Activated effector memory CD4-positive, alpha-beta T cell treated with Interleukin-2 at 50 U/mL for 16 hours (primary cell): ENCODE data around the gene NET1.

Source experiments
- DNase-seq: peaks from one replicate; pipeline ENCODE4 v3.0.0-alpha.2; 2020

The NET1 gene

DNA sequence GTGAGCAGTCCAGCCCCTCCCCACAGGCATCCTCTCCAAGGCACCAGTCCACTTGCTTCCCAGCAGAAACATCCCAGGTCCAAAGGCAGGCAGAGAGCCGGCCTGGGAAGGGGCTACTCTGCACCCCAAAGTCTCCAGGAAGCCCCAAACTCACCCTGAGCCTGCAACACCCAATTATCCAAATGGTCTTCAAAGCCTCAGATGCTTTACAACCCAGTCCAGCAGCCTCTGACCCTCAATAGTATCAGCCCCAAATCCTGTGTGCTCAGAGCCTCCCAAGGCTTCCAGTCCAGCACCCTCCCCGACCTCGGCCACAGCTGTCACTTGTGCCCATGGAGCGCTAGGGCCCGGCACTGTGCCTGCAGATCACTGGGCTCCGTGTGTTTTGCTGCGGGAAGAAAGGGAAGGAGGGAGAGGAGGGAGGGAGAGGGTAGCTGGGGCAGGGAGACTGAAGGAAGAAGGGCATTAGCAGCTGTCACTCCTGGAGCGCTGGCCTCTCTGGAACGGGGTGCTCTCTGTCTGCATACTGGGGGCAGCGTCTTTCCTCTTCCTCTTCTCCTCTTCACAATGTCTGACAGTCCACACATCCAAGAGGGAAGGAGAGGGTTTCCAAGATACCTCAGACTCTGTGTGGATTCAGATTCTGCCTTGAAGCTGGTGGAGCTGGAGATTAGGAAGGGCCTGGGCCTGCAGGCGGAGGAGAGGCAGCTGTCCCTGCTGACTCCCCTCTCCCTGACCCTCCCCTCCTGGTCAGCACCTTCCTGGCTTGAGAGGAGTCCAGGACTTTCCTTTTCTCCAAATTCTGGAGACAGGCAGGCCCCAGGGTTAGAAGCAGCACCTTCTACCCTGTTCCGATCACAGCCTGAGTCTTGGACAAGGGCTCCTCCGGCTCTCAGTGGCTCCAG lies 73.8 kb downstream of the NET1 start:
- no peak for DNase-seq

DNA sequence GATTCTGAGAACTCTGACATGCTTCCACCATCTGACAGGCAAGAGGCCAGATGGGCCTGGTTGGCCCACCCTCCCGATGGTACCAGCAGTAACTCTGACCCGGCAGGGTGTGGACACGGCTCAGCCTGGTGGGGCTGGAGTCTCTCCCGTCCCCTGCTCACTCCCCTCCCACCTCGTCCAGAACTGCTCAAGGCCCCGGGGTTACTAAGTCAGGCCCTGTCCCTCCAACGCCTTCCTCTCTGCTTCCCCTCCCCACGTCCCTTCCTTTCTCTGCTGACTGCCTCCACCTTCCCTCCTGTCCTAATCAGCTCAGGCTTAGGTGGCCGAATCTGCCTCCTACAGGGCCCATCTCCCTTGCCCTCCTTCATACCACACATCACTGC lies 74.5 kb downstream of the NET1 start:
- DNase-seq = no peak

GRCh38 chr10:5488272-5489161 lies 76.2 kb downstream of the NET1 start:
- DNase-seq = no peak

DNA sequence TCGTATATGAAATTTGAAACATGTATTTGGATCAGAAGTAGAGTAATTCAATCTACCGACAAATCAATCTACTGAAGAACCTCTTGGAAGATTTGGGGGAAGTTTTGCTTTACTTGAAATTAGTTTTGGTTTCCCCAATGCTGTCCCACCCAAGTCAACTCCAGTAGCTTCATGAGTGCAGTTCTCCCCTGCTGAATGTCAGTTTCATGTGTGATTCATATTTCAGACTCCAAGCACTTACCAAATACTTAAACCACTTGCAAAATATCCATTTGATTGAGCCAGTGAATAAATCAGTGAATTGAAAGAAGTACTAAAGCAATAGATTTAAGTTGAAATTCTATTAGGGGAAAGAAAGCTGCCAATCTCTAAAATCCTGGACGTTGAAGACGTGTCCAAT lies 77.7 kb downstream of the NET1 start:
- no peak for DNase-seq

DNA sequence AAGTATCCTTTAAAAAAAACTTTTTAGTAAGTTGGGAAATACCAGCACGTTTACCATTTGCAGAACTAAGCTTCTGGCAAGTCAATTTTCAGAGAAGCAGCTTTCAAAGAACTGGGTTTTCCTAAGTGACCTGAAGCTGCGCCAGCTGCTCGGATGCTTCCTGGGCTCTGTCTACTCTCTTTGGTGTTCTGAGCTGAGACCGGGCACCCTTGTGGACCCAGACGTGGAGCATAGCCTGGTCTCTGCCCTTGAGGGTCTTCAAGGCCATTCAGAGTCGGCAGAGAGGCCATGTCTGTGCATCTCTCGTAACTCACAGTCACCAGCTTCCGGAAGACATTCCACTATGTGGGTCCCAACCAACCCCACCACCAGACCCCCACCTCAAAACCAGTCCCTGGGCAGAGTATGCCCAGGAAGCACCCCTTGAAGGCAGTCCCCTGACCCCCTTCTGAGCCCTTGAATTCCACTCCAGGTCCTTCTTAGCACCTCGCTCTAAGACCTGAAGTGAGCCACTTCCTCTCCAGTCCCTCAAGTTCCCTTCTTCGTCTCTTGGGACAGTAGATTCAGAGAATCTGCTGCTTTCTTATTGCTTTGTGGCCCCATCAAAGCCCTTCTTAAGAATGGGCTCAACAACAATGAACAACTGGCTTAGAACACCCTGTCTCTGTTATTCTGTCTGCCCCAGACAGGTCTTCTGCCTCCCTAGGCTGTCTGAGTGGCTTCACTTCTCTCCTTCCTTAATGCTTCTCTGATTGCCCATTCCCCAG lies 78.5 kb downstream of the NET1 start:
- no peak for DNase-seq

DNA sequence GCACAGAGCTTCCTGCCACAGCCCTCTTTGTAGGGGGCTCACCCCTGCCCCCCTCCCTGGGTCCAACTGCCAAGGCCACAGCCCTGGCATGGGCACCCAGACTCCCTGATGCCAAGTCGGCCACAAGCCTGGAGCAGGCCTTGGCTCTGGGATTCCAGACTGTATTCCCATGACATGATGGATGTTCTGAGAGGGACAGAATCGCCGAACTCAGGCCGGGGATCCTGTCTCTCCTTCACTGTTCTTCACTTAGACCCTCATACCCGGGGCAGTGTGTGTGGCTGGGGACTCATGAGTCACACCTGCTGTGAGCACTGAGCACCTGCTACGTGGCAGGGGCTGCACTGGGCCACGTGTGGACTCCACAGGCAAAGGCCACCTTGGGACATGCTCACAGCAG lies 79.1 kb downstream of the NET1 start:
- DNase-seq = no peak

- DNase-seq = no peak
These were observed 80.0 kb downstream of the NET1 start for GRCh38 chr10:5492322-5492855.

DNA sequence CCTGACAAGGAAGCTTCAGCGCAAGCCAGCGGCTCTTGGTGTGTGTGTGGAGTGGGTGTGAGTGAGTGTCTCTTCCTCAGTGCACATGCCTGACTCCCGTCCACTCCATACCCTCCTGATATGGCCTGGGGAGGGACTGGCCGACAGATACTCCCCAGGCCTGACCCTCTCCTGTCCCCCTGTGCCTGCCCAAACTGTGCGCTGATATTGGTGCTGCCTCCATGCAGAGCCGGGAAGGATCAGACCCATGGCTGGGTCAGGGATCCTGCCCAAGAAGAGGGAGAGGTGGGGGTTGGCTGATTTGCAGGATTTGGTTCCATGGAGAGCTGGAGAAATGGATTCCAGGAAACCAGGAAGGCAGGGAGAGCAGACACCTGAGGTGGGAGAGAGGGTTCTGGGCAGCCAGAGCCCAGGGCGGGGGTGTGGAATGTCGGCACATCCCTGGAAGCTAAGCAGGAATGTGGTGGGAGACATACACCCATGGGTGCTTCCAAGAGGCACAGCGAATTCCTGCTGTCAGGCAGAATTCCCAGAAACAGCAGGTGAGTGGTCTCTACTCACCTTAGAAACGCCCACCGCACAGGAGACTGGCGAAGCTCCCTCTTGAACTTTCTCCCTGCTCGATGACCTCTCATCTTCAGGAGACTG lies 80.7 kb downstream of the NET1 start:
- no peak for DNase-seq

DNA sequence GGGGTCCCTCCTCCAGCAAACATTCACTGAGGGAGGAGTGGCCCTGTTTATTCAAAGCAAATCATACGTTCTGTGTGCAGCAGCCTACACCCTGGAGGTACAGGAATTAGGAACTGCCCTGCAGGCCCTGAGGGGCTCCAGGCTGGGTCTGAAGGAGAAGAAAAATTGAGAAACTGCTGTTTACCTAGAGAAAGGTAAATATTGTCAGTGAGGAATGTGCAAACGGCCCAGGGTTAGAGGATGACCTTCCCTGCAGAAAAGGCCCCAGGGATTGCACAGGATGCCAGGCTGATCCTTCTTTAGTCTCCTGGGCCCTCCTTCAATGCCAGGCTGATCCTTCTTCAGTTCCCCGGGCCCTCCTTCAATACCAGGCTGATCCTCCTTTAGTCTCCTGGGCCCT lies 81.3 kb downstream of the NET1 start:
- DNase-seq = no peak

DNA sequence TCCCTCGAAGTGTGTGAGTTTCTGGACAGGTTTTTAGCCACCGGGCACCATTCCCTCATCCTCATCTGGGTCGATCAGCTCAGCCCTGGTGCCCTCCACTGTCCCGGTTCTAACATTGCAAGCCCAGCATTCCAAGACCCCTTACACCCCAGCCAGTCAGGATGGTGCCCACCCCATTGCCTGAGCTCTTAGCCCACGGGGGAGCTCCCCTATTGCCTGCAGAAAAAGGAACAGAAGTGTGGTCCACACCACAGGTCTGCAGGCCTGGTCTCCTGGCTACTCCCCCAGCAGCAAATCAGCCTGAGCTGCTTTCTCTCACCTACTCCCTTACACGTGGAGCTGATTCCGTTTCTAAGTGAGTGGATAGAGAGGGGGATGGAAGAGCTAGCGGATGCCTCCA lies 82.3 kb downstream of the NET1 start:
- DNase-seq = no peak

- DNase-seq = no peak
These were observed 84.2 kb downstream of the NET1 start for GRCh38 chr10:5496261-5497250.

DNA sequence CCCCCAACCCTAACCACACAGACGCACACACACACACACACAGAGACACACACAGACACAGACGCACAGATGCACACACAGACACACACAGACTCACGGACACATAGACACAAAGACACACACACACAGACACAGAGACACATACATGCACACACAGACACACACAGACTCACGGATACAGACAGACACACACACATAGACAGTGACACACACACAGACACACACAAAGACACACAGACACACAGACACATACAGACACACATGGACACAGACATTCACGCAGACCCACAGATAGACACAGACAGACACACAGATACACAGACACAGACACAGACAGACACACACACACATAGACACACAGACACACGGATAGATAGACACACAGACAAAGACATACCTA lies 84.9 kb downstream of the NET1 start:
- DNase-seq = no peak

GRCh38 chr10:5497948-5498730 lies 85.8 kb downstream of the NET1 start:
- no peak for DNase-seq

DNA sequence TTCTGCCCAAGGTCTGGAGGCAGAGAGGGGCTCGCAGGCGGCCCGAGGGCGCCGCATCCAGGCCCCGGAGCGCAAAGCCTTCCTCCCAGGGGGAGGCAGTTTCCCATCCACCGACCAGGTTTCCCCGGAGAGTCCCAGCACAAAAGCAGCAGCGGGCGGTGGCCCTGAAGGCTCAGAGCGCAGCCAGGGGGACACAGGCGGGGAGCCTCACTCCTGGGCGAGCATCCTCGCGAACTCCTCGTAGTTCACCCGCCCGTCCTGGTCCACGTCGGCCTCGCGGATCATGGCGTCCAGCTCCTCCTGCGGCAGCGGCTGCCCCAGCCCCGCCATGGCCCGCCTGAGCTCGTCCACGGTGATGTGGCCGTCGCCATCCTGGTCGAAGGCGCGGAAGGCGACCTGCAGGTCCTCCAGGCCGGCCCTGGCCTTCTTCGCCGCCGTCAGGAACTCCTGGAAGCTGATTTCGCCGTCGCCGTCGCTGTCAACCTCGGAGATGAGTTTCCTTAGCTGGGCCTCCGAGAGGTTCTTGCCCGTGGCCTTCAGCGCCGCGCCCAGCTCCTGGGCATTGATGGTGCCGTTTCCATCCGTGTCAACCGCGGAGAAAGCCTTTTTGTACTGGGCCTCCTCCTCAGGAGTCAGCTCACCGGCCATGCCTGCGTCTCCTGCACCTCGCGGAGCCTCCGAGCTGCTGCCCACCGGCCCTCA lies 86.6 kb downstream of the NET1 start:
- DNase-seq = no peak

- no peak for DNase-seq
These were observed 87.3 kb downstream of the NET1 start, which contains the start of gene CALML5 for GRCh38 chr10:5499493-5500140. Gene CALML5, minus strand, starts transcription at chr10:5499570. Its CDS starts 132 bp downstream, at chr10:5499438.

DNA sequence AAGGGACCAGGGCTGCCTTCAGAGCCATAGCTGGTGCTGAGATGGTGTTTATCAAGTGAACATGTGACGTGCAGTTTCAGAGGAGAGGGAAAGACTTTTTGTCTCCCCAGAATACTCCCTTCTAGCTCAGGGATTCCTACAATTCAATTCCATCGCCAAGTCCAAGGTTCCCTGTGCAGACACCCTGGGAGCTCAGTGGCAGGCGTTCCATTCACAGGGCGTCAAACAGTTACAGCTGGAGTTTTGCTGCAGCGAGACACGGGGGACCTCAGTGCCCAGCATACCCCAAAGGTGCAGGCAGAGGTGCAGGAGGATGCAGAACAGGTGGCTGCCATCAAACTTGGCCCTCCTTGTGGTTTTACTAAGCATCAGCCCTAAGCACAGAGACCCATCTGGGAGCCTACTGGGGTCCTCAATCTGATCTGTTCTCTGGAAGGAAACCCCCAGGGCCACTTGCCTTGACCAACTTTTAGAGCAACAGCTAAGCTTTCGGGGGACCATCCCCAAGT lies 87.9 kb downstream of the NET1 start:
- no peak for DNase-seq

- no peak for DNase-seq
These were observed 88.6 kb downstream of the NET1 start for GRCh38 chr10:5500910-5501309.

GRCh38 chr10:5502061-5502521 lies 89.7 kb downstream of the NET1 start:
- DNase-seq = no peak
